Common myeloid progenitor, CD34-positive (primary cell): ENCODE measurements around the gene LIPC.

Experiments used
- CTCF ChIA-PET: fragments of 350-600 bp; sonication (Branson Sonifier 250); formaldehyde crosslinking; loops from one replicate; lab custom pipeline; 2021; ENCODE audit warnings: antibody characterized with exemption; lab: Charles Lee
- POLR2A ChIA-PET: fragments of 350-600 bp; sonication (Branson Sonifier 250); formaldehyde crosslinking; loops from one replicate; lab custom pipeline; 2021; ENCODE audit warnings: antibody characterized with exemption; lab: Charles Lee
- DNase-seq, 3 donors: peaks; one replicate each; pipeline versions ENCODE4 v3.0.0 to v3.0.0-alpha.2; 2013
- H3K27ac ChIP-seq, 2 experiments: 1 replicate in 1 of 2; 2 replicates in 1 of 2; pipeline ENCODE4 v1.7.0; 2013; ENCODE audit warnings: inconsistent platforms in 2 of 2, low read length in 2 of 2, mild to moderate bottlenecking in 2 of 2, low read depth in 1 of 2, moderate library complexity in 1 of 2; ENCODE audit not compliant: severe bottlenecking in 2 of 2, insufficient read depth in 1 of 2, poor library complexity in 1 of 2
- H3K27me3 ChIP-seq, 5 experiments: replicated peaks in 2 of 5; 1 replicate in 3 of 5; 2 replicates in 2 of 5; pipeline versions ENCODE4 v1.6.1 to v1.7.0; 2013; ENCODE audit warnings: low read length in 4 of 5, mild to moderate bottlenecking in 2 of 5, moderate library complexity in 2 of 5, inconsistent platforms in 1 of 5; ENCODE audit not compliant: insufficient read depth in 5 of 5, control insufficient read depth in 4 of 5
- H3K36me3 ChIP-seq, 4 experiments: 1 replicate in 2 of 4; 2 replicates in 2 of 4; pipeline versions ENCODE4 v1.6.1 to v1.7.0; 2013; ENCODE audit warnings: low read length in 3 of 4, control low read depth in 1 of 4, mild to moderate bottlenecking in 1 of 4; ENCODE audit not compliant: control insufficient read depth in 4 of 4, insufficient read depth in 4 of 4
- H3K4me1 ChIP-seq, 4 experiments: 1 replicate in 3 of 4; 2 replicates in 1 of 4; pipeline versions ENCODE4 v1.6.1 to v1.7.1; 2013; ENCODE audit warnings: low read length in 3 of 4, mild to moderate bottlenecking in 3 of 4, control low read depth in 1 of 4, inconsistent platforms in 1 of 4, moderate library complexity in 1 of 4; ENCODE audit not compliant: control insufficient read depth in 4 of 4, insufficient read depth in 4 of 4; ENCODE audit errors: control extremely low read depth in 1 of 4
- H3K4me3 ChIP-seq, 7 experiments: 1 replicate in 4 of 7; 2 replicates in 3 of 7; pipeline versions ENCODE4 v1.5.1 to v1.7.0; 2013; ENCODE audit warnings: mild to moderate bottlenecking in 7 of 7, low read length in 6 of 7, moderate library complexity in 6 of 7, inconsistent platforms in 2 of 7, low read depth in 2 of 7, control low read depth in 1 of 7; ENCODE audit not compliant: insufficient read depth in 4 of 7, control insufficient read depth in 1 of 7; ENCODE audit errors: extremely low read depth in 1 of 7
- H3K9me3 ChIP-seq, 5 experiments: 1 replicate in 4 of 5; 2 replicates in 1 of 5; pipeline versions ENCODE4 v1.6.1 to v1.7.1; 2013; ENCODE audit warnings: low read length in 4 of 5, mild to moderate bottlenecking in 2 of 5, inconsistent platforms in 1 of 5, low read depth in 1 of 5, moderate library complexity in 1 of 5; ENCODE audit not compliant: control insufficient read depth in 4 of 5, insufficient read depth in 2 of 5; ENCODE audit errors: control extremely low read depth in 1 of 5
- WGBS: methylation state at CpG from one replicate; pipeline ENCODE4 v1.1.5; 2013; ENCODE audit not compliant: insufficient coverage; 5-methylcytosine and 5-hydroxymethylcytosine counted together

Gene LIPC

DNA sequence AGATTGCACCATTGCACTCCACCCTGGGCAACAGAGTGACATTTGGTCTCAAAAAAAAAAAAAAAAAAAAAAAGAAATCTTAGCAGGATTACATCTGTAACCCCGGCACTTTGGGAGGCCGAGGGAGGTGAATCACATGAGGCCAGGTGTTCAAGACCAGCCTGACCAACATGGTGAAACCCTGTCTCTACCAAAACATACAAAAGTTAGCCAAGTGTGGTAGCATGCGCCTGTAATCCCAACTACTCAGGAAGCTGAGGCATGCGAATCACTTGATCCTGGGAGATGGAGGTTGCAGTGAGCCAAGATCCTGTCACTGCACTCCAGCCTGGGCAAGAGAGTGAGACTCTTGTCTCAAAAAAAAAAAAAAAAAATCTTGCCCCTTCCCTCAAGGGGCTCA, 40.4 kb downstream of the LIPC start:
- CTCF ChIA-PET: interaction anchor here (1.8 kb wide), 1 partner anchor 11 kb away, joined by 6 read pairs; no protein-coding TSS in a partner anchor
- H3K36me3 ChIP-seq: no peaks in the 10 kb centered on the region
- no peaks in the 10 kb centered on the region for H3K27me3 ChIP-seq
- no peaks in the 10 kb centered on the region for H3K9me3 ChIP-seq
- POLR2A ChIA-PET: no interaction called here
- H3K27ac ChIP-seq: no peak overlapping the region
- peaks cover 14 to 50% (median 43%) of the 10 kb centered on the region in 4 experiments for H3K4me1 ChIP-seq
- H3K4me3 ChIP-seq: no peak overlapping the region
- 94% methylated on average over 2 of the region's 4 CpGs for WGBS
- DNase-seq: no peak

DNA sequence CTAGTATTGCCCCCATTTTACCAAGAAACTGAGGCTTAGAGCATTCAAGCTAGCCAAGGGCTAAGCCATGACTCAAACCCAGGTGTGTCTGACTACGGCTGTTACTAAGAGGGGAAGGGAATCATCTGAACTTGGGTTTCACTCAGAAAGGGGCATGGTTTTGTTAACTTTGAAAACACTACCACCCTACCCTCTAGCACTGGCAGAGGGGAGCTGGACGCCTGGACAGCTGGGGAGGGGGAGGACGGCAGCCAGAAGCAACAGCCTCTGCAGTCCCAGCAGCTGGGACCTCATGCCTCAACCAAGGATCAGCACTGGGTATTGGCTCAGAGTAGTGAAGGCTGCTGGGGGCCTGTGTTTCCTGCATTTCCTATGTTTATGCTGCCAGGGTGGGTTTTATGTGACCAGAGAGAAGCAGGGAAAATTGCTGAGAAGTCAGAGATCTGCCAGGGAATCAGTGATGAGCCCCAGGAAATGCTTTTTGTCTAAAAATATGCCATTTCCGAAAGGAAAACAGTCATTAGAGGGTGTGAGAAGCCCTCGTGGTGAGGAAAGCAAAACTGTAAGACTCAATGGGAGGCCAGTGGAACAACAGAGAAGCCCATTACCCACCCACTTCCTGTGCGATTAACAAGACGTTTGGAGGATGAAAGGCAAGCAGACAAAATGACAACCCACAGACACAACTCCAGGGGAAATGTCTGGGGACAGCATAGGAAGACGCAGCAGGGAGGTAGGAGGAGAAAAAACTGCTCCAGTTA, 41.2 kb downstream of the LIPC start:
- H3K27ac ChIP-seq: no peak overlapping the region
- CTCF ChIA-PET: interaction anchor here (0.6 to 1.8 kb wide), 2 partner anchors 12 to 1102 kb away, joined by 3 to 6 read pairs; no protein-coding TSS in a partner anchor
- H3K4me3 ChIP-seq: peak overlapping the region in 2 of 7 experiments; percentile 4 to 30
- POLR2A ChIA-PET: no interaction called here
- H3K36me3 ChIP-seq: no peaks in the 10 kb centered on the region
- H3K9me3 ChIP-seq: no peaks in the 10 kb centered on the region
- H3K4me1 ChIP-seq: peaks cover 16 to 57% (median 51%) of the 10 kb centered on the region in 4 experiments
- peak in 2 of 3 donors; percentile 31 to 55 for DNase-seq
- H3K27me3 ChIP-seq: no peaks in the 10 kb centered on the region
- WGBS: 37% methylated on average over 4 of the region's 8 CpGs

DNA sequence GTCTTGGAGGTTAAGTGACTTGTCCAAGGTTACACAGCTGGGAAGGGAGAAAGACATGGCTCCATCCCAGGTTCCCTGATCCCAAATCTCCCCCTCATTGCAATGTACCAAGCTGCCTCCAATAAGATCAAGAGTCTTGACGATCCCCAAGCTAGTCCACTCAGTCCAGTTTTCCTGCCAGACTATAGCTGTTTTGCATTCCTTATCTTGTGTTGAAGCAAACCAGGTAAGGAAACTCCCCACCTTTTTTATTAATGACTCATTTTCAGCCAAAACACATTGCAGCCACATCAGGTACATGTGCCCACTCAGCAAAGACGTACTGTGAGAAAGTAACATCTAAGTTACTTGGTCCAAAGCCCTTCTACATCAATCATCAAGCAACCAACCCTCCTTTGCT, 41.9 kb downstream of the LIPC start:
- Histone ChIP-seq H3K27ac (no peak overlapping the region), H3K4me1 (peaks cover 16 to 61% (median 52%) of the 10 kb centered on the region in 4 experiments), H3K9me3 (no peaks in the 10 kb centered on the region), H3K4me3 (no peak overlapping the region), H3K27me3 (no peaks in the 10 kb centered on the region), H3K36me3 (no peaks in the 10 kb centered on the region)
- peak in 2 of 3 donors; percentile 44 to 62 for DNase-seq
- no CpG with 5 or more reads among the region's 2 CpGs for WGBS
- ChIA-PET CTCF (no interaction called here), POLR2A (no interaction called here)

DNA sequence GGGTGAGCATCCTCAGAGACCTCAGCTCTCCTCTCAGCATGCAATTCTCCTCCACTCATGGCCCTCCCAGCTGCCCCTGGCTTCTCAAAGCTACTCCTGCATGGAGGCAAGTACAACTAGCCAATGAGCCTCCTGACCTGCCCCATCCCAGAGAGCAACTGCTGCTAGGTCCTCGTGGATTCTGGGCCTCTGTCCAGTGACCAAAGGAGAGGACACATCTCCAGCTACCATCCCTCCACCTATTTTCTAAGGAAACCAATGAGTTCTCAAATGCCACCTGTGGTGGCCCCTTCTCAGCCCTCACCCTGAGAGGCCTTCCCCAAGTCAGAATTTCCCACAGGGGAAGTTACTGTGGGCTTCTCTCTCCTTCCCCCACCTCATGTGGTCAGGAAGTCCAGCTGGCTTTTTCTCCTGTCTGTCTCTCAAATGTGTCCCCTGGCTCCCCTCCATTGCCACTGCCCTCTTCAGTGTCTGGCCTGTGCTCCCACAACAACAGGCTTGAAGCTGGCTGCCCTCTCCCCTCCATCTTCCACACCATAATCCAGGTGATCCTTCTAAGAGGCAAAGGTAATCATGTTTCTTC, 43.0 kb downstream of the LIPC start:
- ChIA-PET POLR2A (no interaction called here), CTCF (no interaction called here)
- no peaks in the 10 kb centered on the region for H3K9me3 ChIP-seq
- DNase-seq: peak in 2 of 3 donors; percentile 41 to 50
- H3K36me3 ChIP-seq: no peaks in the 10 kb centered on the region
- WGBS: 73% methylated on average over 1 of the region's 1 CpG
- no peak overlapping the region for H3K27ac ChIP-seq
- H3K4me3 ChIP-seq: peak overlapping the region in 1 of 7 experiments; percentile 11
- peaks cover 16 to 61% (median 52%) of the 10 kb centered on the region in 4 experiments for H3K4me1 ChIP-seq
- no peaks in the 10 kb centered on the region for H3K27me3 ChIP-seq

DNA sequence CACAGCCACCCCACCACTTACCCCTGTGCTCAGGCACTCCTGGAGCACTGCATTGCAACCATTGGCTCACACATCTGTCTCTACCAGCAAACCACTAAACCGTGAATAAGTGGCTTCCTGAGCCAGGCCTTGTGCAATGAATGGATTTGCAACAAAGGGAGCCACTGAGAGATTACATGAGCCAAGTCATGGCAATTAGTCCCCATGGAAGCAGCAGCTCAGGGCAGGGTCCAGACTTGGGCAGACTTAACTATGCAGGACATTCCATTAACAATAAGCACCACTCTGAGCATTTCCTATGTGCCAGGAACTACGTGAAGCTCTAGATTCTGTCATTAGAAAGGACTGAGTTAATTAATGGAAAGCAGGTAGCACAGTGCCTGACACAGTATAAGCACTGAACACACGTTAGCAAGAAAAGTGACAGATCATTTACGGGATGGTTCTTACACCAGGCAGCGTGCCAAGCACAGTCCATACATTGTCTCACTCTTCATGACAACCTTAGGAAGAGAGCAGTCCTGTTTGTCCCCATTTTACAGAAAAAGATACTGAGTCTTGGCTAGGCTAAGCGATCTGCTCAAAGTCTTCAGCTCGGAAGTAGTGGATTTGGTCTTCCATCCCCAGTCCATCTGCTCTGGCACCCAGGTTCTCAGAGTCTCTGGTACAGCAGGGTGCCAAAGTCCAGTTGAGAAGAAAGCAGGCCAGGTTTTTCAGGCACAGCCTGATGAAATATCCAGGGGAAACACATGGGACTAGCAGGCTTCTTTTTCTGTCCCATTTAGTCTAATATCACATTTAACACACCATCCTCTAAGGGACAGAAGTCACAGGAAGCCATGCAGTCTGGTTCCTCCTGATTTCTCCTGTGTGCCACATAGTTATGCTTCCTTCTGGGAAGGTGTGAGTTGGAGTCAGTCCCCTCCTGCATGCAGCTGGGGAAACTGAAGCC, 44.1 kb downstream of the LIPC start:
- ChIA-PET CTCF (interaction anchor here (0.8 to 1.6 kb wide), 4 partner anchors 8 to 206 kb away, joined by 3 to 5 read pairs (median 4); no protein-coding TSS in a partner anchor), POLR2A (no interaction called here)
- peak; percentile 29 to 78 (median 60) for DNase-seq
- WGBS: 79% methylated on average over 7 of the region's 7 CpGs
- no peaks in the 10 kb centered on the region for H3K36me3 ChIP-seq
- no peak overlapping the region for H3K4me3 ChIP-seq
- H3K27ac ChIP-seq: no peak overlapping the region
- H3K27me3 ChIP-seq: no peaks in the 10 kb centered on the region
- H3K4me1 ChIP-seq: peaks cover 16 to 61% (median 52%) of the 10 kb centered on the region in 4 experiments
- no peaks in the 10 kb centered on the region for H3K9me3 ChIP-seq

DNA sequence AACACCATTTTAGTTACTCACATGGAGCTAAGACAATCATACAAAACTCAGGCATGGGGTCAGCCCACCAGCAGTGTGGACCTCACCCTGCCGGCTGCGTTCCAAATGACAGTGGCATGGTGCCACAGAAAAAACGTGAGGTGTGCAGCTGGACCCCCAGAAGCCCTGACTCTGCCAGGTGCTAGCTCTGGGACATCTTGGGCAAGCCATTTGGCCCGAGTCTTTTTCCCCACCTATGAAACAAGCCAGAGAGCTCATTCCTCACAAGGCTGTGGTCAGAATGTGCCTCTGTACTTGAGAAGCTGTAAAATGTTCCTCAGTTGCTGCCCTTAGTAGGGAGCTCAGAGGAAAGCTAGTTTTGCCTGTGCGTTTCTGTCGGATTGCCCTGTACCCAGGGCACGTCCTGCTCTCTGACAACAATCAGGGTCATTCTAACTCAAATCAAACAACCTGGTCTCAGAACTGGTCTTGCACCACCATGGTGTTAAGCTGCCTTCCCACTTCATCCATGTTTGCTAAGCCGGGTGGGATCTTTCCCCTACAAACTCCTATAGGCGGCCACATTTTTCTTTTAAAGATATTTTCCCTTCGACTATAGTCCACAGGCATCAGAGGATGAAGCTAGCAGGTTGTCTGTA, 44.9 kb downstream of the LIPC start:
- CTCF ChIA-PET: interaction anchor here (0.8 to 1.6 kb wide), 4 partner anchors 8 to 206 kb away, joined by 3 to 5 read pairs (median 4); no protein-coding TSS in a partner anchor
- peak overlapping the region in 1 of 7 experiments; percentile 26 for H3K4me3 ChIP-seq
- H3K27me3 ChIP-seq: no peaks in the 10 kb centered on the region
- peak in 1 of 3 donors; percentile 10 for DNase-seq
- no peaks in the 10 kb centered on the region for H3K36me3 ChIP-seq
- 63% methylated on average over 7 of the region's 10 CpGs for WGBS
- POLR2A ChIA-PET: interaction anchor here (0.6 kb wide), 1 partner anchor 50 kb away, joined by 6 read pairs; no protein-coding TSS in a partner anchor
- peak overlapping the region in 1 of 2 experiments; percentile 27 for H3K27ac ChIP-seq
- no peaks in the 10 kb centered on the region for H3K9me3 ChIP-seq
- H3K4me1 ChIP-seq: peaks cover 16 to 61% (median 52%) of the 10 kb centered on the region in 4 experiments
